C4-2B (cell line): ENCODE measurements around the gene TTC31.

Experiments
- CTCF ChIP-seq: fragments of 450-650 bp; conservative IDR thresholded peaks from 2 replicates; pipeline ENCODE4 v1.5.1; 2017; ENCODE audit warnings: mild to moderate bottlenecking
- ZFX ChIP-seq: fragments of 450-650 bp; IDR thresholded peaks from 2 replicates; pipeline ENCODE4 v1.6.1; 2017

GRCh38 chr2:74499267-74499939 is 16.5 kb downstream of the TTC31 start, which contains the start of gene LBX2:
- TF ChIP-seq CTCF (no peak), ZFX (no peak)
